DMS153 treated with DMSO at 0.1 percent for 48 hours (cell line): ENCODE results near the gene STEAP4.

Source experiments
- DNase-seq: peaks from one replicate; lab custom pipeline; 2025; ENCODE audit not compliant: unreplicated experiment; lab: John Stamatoyannopoulos, UW

The STEAP4 gene

DNA sequence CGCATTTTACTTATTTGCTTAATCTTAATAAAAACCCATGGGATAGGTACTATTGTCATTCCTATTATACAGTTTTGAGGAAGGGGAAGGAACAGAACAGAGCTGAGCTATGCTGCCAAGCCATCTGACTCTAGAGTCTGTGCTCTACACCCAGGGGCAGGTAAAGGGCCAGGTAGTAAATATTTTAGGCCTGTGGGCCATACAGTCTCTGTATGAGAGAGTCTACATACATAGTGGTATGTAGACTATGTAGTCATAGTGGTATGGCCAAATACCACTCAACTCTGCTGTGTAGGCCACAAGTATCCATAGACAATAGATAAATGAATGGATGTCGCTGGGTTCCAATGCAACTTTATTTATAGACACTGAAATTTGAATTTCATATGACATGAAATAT, 83.4 kb downstream of the STEAP4 start:
- no peak for DNase-seq
